Activated CD8-positive, alpha-beta memory T cell treated with anti-CD3 and anti-CD28 coated beads, Interleukin-2, amount 50 U/mL, for 4 hours (primary cell): ENCODE results near the gene LORICRIN.

ENCODE experiments used
- DNase-seq: peaks from one replicate; pipeline ENCODE4 v3.0.0-alpha.2; 2020

The LORICRIN gene

GRCh38 chr1:153306303-153307220 is 47.1 kb downstream of the LORICRIN start:
- no peak for DNase-seq

DNA sequence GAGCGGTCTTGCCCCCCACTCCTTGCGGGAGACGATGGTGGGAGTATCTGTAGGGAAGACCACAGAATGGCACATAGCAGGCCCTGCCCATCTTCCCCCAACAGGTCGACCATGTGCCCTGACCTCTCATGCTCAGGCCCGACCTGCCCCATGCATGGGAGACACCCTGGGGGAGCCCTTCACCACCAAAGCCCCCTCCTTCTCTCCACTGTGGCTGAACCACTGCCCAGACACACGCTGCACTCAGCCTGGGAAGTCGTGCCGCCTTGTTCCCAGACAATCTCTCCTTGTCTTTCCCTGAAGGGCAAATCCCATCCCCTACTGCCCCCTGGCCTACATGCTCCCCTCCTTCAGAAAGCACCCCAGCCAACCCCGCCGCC is 47.7 kb downstream of the LORICRIN start:
- no peak for DNase-seq

DNA sequence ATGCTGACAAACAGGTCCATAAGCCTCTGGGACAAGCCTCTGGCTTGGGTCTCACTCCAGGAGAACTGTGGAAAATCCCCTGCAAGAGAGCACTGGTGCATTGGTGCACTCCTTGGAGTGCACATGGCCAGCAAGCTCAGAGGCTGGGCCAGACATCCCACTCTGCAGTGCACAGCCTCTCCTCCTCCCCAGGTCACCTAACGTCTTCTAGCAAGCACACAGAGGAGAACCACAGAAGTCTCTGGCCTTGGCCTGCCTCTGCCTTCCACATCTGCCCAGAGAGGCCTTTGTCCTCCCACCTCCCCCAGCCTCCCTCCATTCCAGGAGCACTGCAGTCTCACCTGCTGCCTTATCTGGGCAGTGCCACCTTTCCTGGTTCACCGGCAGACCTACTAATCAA is 49.1 kb downstream of the LORICRIN start:
- no peak for DNase-seq

DNA sequence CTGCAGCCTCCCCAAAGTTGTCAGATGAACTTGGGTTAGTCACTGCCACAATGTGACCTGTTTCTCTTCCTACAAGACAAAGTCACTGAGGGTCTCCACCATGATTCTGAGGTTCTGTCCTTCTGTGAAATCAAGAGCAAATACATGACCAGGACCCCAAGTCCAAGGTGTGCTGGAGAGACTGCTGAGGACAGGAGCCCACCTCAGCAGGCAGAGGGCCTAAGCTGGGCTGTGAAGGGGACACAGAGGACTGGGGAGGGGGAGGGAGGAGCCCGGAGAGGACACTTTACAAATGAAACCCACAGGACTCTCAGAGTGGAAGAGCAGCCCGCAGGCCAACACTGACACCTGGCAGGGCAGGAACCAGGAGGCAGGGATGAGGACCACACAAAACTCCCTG is 50.0 kb downstream of the LORICRIN start:
- DNase-seq, result no peak

DNA sequence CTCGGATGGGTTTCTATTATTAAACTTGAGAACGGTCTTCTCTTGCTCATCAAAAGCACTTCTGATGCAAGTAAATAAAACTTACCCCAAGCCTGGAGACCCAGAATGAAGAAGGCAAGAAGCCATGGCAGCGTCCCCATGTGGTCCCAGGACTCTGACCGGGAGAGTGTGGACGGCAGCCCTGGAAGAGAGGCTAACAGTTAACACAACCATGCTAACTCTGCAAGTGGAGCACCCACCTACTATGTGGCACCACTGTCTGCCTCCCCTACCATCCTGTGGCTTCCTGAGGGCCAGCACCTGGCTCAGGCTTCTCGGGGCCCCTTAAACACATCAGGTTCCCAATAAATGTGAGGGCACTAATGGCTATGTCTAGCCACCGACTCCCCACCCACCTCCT is 51.0 kb downstream of the LORICRIN start:
- no peak for DNase-seq
